ENCODE measurements around the gene COX14.

Gene COX14

GRCh38 chr12:50111693-50112455 is at the start of gene COX14:
Gene COX14, plus strand, starts transcription at chr12:50112236. Its CDS starts 7,808 bp downstream, at chr12:50120044.
- in situ Hi-C loops (cut with MboI; ENCODE audit: low sequenced_read_pairs) = no loop called here

GRCh38 chr12:50062728-50063460 is 49.1 kb upstream of the COX14 start:
- in situ Hi-C loops (cut with MboI; ENCODE audit: low sequenced_read_pairs) = loop anchor here (25.0 kb wide), 1 partner anchor 201 kb away; no protein-coding TSS in a partner anchor

- in situ Hi-C loops (cut with MboI; ENCODE audit: low sequenced_read_pairs) = loop anchor here (25.0 kb wide), 1 partner anchor 204 kb away; no protein-coding TSS in a partner anchor
These were observed 46.2 kb upstream of the COX14 start for GRCh38 chr12:50065726-50066310.

DNA sequence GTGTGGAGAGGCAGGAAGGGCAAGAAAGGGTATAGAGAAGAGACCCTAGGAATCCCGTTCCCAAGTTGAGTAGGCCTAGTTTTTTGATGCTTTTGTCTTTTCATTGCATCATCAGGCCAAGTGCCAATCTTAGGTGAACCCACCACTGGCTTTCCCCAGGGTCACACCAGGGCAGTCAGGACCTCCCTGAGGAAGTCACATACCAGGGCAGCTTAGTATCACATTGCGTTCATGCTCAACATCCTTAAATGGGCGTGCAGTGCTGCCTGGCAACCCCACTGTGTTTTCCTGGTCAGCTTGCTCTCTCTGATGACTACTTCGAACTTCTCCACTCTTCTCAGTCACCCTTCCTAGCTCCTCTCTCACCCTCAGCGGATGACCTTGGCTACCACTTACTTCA is 45.6 kb upstream of the COX14 start:
- in situ Hi-C loops (cut with MboI; ENCODE audit: low sequenced_read_pairs) = loop anchor here (25.0 kb wide), 1 partner anchor 204 kb away; no protein-coding TSS in a partner anchor

DNA sequence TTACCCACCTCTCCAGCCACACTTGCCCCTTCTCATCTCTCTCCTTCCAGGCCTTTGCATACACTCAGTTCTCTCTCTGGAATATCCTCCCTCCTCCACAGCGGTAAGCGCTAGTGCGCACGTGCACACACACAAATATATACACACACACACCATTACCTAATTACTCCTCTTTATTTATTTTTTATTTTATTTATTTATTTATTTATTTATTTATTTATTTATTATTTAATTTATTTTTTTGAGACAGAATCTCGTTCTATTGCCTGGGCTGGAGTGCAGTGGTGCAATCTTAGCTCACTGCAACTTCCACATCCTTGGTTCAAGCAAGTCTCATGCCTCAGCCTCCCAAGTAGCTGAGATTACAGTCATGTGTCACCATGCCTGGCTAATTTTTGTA is 43.0 kb upstream of the COX14 start:
- in situ Hi-C loops (cut with MboI; ENCODE audit: low sequenced_read_pairs) = loop anchor here (25.0 kb wide), 1 partner anchor 207 kb away; no protein-coding TSS in a partner anchor

DNA sequence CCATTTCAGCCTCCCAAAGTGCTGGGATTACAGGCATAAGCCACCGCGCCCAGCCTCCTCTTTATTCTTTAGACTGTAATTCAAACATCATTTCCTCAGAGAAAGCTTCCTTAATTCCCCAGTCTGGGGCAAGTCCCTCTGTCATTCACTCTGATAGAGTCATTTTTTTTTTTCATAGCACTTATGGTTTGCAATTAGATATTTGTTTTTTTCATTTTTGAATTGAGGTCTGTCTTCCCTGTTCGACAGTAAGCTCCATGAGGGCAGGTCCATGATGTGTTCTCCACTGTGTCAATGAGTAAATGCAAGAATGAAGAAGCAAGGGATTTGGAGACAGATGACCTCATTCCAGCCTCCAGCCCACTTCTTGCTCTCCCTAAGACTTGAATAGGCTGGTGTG is 42.5 kb upstream of the COX14 start:
- in situ Hi-C loops (cut with MboI; ENCODE audit: low sequenced_read_pairs) = loop anchor here (25.0 kb wide), 1 partner anchor 207 kb away; no protein-coding TSS in a partner anchor

GRCh38 chr12:50070314-50071060 is 41.5 kb upstream of the COX14 start:
- in situ Hi-C loops (cut with MboI; ENCODE audit: low sequenced_read_pairs) = loop anchor here (10.0 to 25.0 kb wide), 2 partner anchors 104 to 208 kb away; no protein-coding TSS in a partner anchor

DNA sequence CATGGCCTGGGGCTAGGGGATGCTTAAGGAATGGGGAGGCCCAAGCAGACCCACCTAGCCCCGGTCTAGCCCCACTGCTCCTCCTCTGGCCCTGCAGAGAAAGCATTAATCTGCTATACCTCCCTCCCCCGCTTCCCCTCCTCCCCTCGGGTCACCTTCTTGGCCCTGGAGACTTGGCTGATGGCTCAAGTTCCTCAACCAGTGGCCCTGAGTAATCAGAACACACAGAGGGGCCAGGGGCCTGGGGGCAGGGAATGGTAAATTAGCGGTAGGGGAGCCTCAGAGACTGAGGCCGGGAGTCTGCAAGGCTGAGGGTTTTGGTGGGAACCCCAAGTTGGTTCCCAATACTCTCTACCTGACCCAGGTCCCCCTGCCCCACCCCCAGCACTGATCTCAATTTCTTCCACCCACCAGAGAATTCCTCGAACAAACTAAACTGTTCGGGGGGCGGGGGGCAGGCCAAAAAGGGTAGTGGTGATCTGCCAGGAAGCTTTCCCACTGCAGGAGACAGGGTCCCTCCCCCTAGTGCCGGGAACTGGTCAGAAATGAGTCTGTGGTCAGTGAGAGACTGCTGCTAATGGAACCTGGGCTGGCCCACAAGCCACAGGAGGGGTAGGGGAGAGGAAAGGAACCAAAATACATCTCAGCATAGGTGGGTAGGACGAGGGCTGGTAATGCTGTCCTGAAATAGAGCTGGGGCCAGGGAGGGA is 39.7 kb upstream of the COX14 start:
- in situ Hi-C loops (cut with MboI; ENCODE audit: low sequenced_read_pairs) = loop anchor here (10.0 to 25.0 kb wide), 2 partner anchors 102 to 210 kb away; no protein-coding TSS in a partner anchor

DNA sequence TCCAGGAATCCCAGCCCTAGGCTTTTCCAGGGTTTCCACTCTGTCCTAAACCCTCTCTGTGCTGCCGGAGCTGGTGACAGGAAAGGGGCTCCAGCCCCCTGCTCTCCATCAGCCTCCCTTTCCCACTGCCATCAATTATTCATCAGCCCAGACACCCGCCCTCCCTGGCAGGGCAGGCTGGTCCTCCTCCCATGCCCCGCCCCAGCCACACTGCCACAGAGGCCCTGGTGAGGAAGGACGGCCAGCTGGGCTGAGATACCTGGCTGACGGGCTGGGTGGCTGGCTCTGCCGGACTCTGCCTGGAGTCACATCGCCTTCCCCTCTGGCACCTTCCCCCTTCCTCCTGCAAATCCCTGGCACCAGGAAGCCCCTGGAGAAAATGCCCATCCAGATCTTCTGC is 38.8 kb upstream of the COX14 start:
- in situ Hi-C loops (cut with MboI; ENCODE audit: low sequenced_read_pairs) = loop anchor here (10.0 to 25.0 kb wide), 2 partner anchors 102 to 211 kb away; no protein-coding TSS in a partner anchor

DNA sequence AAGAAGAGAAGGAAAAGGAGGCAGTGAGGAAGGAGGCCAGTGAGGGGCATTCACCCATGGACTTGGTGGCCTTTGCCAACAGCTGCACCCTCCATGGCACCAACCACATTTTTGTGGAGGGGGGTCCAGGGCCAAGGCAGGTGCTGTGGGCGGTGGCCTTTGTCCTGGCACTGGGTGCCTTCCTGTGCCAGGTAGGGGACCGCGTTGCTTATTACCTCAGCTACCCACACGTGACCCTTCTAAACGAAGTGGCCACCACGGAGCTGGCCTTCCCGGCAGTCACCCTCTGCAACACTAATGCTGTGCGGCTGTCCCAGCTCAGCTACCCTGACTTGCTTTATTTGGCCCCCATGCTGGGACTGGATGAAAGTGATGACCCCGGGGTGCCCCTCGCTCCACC is 38.3 kb upstream of the COX14 start:
- in situ Hi-C loops (cut with MboI; ENCODE audit: low sequenced_read_pairs) = loop anchor here (10.0 to 25.0 kb wide), 2 partner anchors 101 to 211 kb away; no protein-coding TSS in a partner anchor

DNA sequence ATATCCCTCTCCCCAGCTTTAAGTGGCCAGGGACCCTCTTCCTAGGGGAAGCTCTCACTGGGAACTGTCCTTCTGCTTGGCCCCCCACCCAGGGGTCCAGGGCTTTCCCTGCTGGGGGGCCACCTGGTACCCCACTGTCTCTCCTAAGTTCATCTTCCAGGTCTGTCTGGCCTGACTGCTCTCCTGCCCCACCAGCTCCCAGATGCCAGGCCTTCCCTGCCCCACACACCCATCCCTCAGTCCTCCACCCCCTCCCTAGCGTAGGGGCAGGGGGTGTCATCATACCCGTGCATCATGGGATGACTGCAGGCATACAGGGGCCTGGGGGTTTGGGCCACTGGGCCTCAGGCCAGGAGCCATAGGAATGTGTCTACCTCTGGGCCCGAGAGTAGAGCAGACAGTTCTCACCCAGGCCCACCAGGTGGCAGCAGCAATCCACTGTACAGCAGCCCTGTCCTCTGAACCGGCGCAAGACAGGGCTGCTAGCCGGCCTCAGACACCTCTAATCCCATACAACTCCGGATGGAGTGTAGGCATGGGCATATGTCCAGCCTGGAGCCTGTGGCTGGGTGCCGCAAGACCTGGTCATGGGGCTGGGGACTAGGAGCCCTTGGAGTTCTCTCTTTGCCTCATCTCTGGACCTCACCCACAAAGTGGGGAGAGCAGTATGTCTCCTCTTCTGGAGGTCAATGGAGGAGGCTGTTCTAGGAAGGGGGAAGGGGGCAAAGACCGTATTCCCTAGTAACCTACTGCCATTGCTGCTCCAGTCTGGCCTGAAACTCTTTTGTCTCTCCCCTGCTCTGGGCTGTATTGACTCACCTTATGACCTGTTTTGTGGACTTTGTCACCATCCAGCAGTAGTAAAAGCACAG is 36.9 kb upstream of the COX14 start:
- in situ Hi-C loops (cut with MboI; ENCODE audit: low sequenced_read_pairs) = loop anchor here (10.0 to 25.0 kb wide), 2 partner anchors 100 to 213 kb away; no protein-coding TSS in a partner anchor

- in situ Hi-C loops (cut with MboI; ENCODE audit: low sequenced_read_pairs) = loop anchor here (10.0 kb wide), 1 partner anchor 99 kb away; no protein-coding TSS in a partner anchor
These were observed 36.2 kb upstream of the COX14 start for GRCh38 chr12:50075808-50076170.

DNA sequence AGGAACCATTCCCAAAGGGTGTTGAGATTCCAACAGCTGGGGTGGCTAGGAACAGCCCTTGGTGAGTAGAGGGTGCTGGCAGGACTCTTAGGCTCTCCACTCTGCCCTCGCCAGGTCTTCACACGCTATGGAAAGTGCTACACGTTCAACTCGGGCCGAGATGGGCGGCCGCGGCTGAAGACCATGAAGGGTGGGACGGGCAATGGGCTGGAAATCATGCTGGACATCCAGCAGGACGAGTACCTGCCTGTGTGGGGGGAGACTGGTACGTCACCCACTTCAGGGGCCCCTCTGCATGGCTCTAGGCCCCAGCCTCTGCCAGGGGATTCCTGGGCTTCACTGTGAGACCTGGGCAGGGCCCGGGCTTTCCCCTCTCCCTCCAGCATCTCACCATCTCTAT is 34.9 kb upstream of the COX14 start:
- in situ Hi-C loops (cut with MboI; ENCODE audit: low sequenced_read_pairs) = loop anchor here (10.0 kb wide), 1 partner anchor 98 kb away; no protein-coding TSS in a partner anchor

DNA sequence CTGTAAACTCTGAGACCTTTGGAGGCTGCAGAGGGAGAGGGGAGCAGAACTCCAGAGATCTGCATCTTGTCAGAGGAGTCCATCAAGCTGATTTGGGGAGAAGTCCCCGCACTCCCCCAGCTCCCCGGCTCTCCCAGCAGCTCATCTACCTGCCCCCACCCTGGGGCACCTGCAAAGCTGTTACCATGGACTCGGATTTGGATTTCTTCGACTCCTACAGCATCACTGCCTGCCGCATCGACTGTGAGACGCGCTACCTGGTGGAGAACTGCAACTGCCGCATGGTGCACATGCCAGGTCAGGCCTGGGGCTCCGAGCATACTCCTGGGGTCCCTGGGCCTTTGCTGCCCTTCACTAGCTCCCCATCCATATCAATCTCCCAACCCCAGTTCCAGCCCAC is 33.8 kb upstream of the COX14 start:
- in situ Hi-C loops (cut with MboI; ENCODE audit: low sequenced_read_pairs) = loop anchor here (10.0 kb wide), 1 partner anchor 97 kb away; no protein-coding TSS in a partner anchor

GRCh38 chr12:50079771-50080170 is 32.3 kb upstream of the COX14 start:
- in situ Hi-C loops (cut with MboI; ENCODE audit: low sequenced_read_pairs) = loop anchor here (10.0 kb wide), 1 partner anchor 95 kb away; no protein-coding TSS in a partner anchor

DNA sequence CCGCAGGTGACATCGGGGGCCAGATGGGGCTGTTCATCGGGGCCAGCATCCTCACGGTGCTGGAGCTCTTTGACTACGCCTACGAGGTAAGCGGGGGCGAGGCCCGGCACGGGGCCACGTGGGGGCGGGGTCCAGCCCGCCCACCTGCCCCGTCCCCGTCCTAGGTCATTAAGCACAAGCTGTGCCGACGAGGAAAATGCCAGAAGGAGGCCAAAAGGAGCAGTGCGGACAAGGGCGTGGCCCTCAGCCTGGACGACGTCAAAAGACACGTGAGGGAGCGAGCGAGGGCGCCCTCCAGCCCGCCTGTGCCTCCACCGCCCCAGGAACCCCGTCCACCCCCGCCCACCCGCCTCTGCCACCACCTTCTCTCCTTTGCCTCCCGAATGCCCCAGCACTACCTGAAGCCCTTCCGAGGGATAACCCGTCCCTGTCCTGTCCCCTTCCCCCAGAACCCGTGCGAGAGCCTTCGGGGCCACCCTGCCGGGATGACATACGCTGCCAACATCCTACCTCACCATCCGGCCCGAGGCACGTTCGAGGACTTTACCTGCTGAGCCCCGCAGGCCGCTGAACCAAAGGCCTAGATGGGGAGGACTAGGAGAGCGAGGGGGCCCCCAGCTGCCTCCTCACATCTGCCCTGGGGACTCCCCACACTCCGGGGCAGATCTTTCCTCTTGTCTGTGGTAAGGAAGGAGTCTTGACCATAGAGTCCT is 30.8 kb upstream of the COX14 start:
- in situ Hi-C loops (cut with MboI; ENCODE audit: low sequenced_read_pairs) = no loop called here

GRCh38 chr12:50082644-50083043 is 29.4 kb upstream of the COX14 start:
- in situ Hi-C loops (cut with MboI; ENCODE audit: low sequenced_read_pairs) = no loop called here

DNA sequence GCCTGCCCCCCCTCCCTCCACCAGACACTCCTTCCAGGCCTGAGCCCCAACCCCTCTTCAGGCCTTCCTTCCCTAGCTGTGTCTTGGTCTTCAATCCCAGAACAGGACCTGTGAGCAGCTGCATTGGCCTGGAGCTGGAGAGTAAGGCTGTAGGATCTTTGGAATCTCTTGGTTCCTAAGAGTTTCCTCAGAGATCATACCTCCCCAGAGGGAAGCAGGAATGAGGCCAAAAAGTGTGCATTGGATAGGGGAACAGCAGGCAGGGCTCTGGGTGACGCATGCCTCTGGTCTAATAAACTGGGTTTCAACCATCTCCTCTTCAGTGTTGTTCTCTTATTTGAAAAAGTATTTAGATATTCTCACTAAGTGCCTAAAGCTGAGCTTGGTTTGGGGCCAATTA is 28.7 kb upstream of the COX14 start:
- in situ Hi-C loops (cut with MboI; ENCODE audit: low sequenced_read_pairs) = no loop called here
